Liver (tissue), 9 donors: ENCODE data around the gene EIF5B. TPM values are rescaled to one million over a fixed set of nuclear protein-coding genes. Genes with fewer than 3 reads are reported as not detected.

Experiments
- DNase-seq: peaks from one replicate; pipeline ENCODE4 v3.0.0-alpha.2; 2017; ENCODE audit warnings: low spot score
- H3K27ac ChIP-seq, 2 donors: one replicate each; pipeline ENCODE4 v1.7.0; 2013; ENCODE audit warnings: inconsistent platforms in 2 of 2, low read length in 2 of 2, control low read depth in 1 of 2, low read depth in 1 of 2, mild to moderate bottlenecking in 1 of 2
- H3K27me3 ChIP-seq, 4 donors: one replicate each; pipeline versions ENCODE4 v1.6.1 to v1.7.0; 2013; ENCODE audit warnings: low read length in 3 of 4, inconsistent platforms in 1 of 4, mild to moderate bottlenecking in 1 of 4, moderate library complexity in 1 of 4; ENCODE audit not compliant: control insufficient read depth in 4 of 4, insufficient read depth in 4 of 4
- H3K36me3 ChIP-seq, 4 donors: one replicate each; pipeline versions ENCODE4 v1.6.1 to v1.7.0; 2013; ENCODE audit warnings: low read length in 3 of 4, mild to moderate bottlenecking in 3 of 4, low read depth in 1 of 4, moderate library complexity in 1 of 4; ENCODE audit not compliant: control insufficient read depth in 4 of 4, insufficient read depth in 3 of 4
- H3K4me1 ChIP-seq, 4 donors: one replicate each; pipeline versions ENCODE4 v1.6.1 to v1.7.0; 2013; ENCODE audit warnings: low read length in 3 of 4, mild to moderate bottlenecking in 3 of 4, moderate library complexity in 1 of 4; ENCODE audit not compliant: control insufficient read depth in 4 of 4, insufficient read depth in 4 of 4
- H3K4me3 ChIP-seq, 3 donors: one replicate each; pipeline versions ENCODE4 v1.6.1 to v1.7.0; 2013; ENCODE audit warnings: low read length in 3 of 3, control low read depth in 1 of 3, low read depth in 1 of 3, mild to moderate bottlenecking in 1 of 3
- H3K9ac ChIP-seq, 2 donors: one replicate each; pipeline ENCODE4 v1.7.0; 2013; ENCODE audit warnings: low read length in 2 of 2, mild to moderate bottlenecking in 2 of 2, moderate library complexity in 2 of 2, control low read depth in 1 of 2, low read depth in 1 of 2
- H3K9me3 ChIP-seq, 4 donors: one replicate each; pipeline versions ENCODE4 v1.6.1 to v1.7.0; 2013; ENCODE audit warnings: low read length in 3 of 4; ENCODE audit not compliant: control insufficient read depth in 4 of 4
- ATF3 ChIP-seq: IDR thresholded peaks from 2 replicates; pipeline ENCODE4 v1.6.1; 2016; ENCODE audit warnings: antibody characterized with exemption
- CTCF ChIP-seq: fragments of 150-350 bp; IDR thresholded peaks from 2 replicates; pipeline ENCODE4 v1.5.1; 2017; ENCODE audit warnings: improper control_type of control experiment, low read depth, low read length; ENCODE audit not compliant: missing input control
- EGR1 ChIP-seq, 2 donors: IDR thresholded peaks; 2 replicates each; pipeline ENCODE4 v1.6.1; 2016 to 2018; ENCODE audit warnings: antibody characterized with exemption in 2 of 2, low read depth in 2 of 2
- FOXA2 ChIP-seq: IDR thresholded peaks from 2 replicates; pipeline ENCODE4 v1.6.1; 2016; ENCODE audit warnings: antibody characterized with exemption
- GABPA ChIP-seq, 2 donors: IDR thresholded peaks in 1 of 2; conservative IDR thresholded peaks in 1 of 2; 2 replicates each; pipeline ENCODE4 v1.6.1; 2016; ENCODE audit warnings: antibody characterized with exemption in 2 of 2, mild to moderate bottlenecking in 1 of 2, moderate library complexity in 1 of 2
- HNF4A ChIP-seq, 2 donors: conservative IDR thresholded peaks; 2 replicates each; pipeline ENCODE4 v1.6.1; 2016; ENCODE audit warnings: antibody characterized with exemption in 2 of 2, mild to moderate bottlenecking in 2 of 2
- HNF4G ChIP-seq: IDR thresholded peaks from 2 replicates; pipeline ENCODE4 v1.6.1; 2016; ENCODE audit warnings: antibody characterized with exemption
- JUND ChIP-seq, 2 donors: IDR thresholded peaks; 2 replicates each; pipeline ENCODE4 v1.6.1; 2016; ENCODE audit warnings: antibody characterized with exemption in 2 of 2
- NR2F2 ChIP-seq: IDR thresholded peaks from 2 replicates; pipeline ENCODE4 v1.6.1; 2016; ENCODE audit warnings: antibody characterized with exemption
- RAD21 ChIP-seq, 2 donors: IDR thresholded peaks; 2 replicates each; pipeline ENCODE4 v1.6.1; 2016; ENCODE audit warnings: antibody characterized with exemption in 2 of 2, mild to moderate bottlenecking in 2 of 2
- RXRA ChIP-seq, 2 donors: IDR thresholded peaks; 2 replicates each; pipeline ENCODE4 v1.6.1; 2017 to 2018; ENCODE audit warnings: antibody characterized with exemption in 2 of 2, mild to moderate bottlenecking in 1 of 2
- SP1 ChIP-seq: IDR thresholded peaks from 2 replicates; pipeline ENCODE4 v1.6.1; 2018; ENCODE audit warnings: antibody characterized with exemption, mild to moderate bottlenecking
- TAF1 ChIP-seq: conservative IDR thresholded peaks from 2 replicates; pipeline ENCODE4 v1.6.1; 2016; ENCODE audit warnings: antibody characterized with exemption, mild to moderate bottlenecking
- YY1 ChIP-seq: IDR thresholded peaks from 2 replicates; pipeline ENCODE4 v1.6.1; 2016; ENCODE audit warnings: antibody characterized with exemption, mild to moderate bottlenecking
- ZBTB33 ChIP-seq: IDR thresholded peaks from 2 replicates; pipeline ENCODE4 v1.6.1; 2016; ENCODE audit warnings: antibody characterized with exemption
- WGBS: extraction: QIAGEN DNeasy Blood & Tissue Kit; methylation state at CpG from one replicate; pipeline ENCODE4 v1.1.7; 2013; 5-methylcytosine and 5-hydroxymethylcytosine counted together
- polyA plus RNA-seq, 2 donors: library from polyadenylated mRNA; stranded (reverse) in 1 of 2; unstranded in 1 of 2; fragments of 200-250 nt in 1 of 2; fragments of >200 nt in 1 of 2; fragmentation: Nextera tagmentation in 1 of 2; extraction: Ambion mirVana in 1 of 2; gene quantifications; one replicate each; pipeline versions ENCODE4 v1.2.1 to v1.2.3, GENCODE V29; 2013 to 2015
- total RNA-seq, 2 donors: library from RNA; depleted of rRNA; stranded (reverse); fragments of >200 nt; gene quantifications; one replicate each; pipeline ENCODE4 v1.2.3, GENCODE V29; 2014
- donor health status: healthy.
- donor health status: healthy.
- donor health status: healthy.
- donor health status: healthy.
- donor health status: healthy.

The EIF5B gene
- total and polyA plus RNA-seq, 4 donors: 10.2 to 23.7 (median 17.7) TPM

- 85% methylated on average over 1 of the region's 1 CpG for WGBS
- Histone ChIP-seq H3K9ac (no peak overlapping the region), H3K4me1 (no peaks in the 10 kb centered on the region), H3K27ac (no peak overlapping the region), H3K4me3 (no peak overlapping the region), H3K9me3 (no peaks in the 10 kb centered on the region), H3K36me3 (peaks cover 4 to 54% (median 41%) of the 10 kb centered on the region in 4 donors), H3K27me3 (no peaks in the 10 kb centered on the region)
- TF ChIP-seq HNF4G (no peak), NR2F2 (no peak), CTCF (no peak), EGR1 (IDR thresholded peaks at IDR 0.05; ENCODE audit: low read depth in 2 of 2) (no peak), HNF4A (conservative IDR thresholded peaks at IDR 0.05) (no peak), YY1 (no peak), ZBTB33 (no peak), TAF1 (no peak)
- no peak for DNase-seq
Measured at GRCh38 chr2:99414566-99414965, 77.4 kb downstream of the EIF5B start.

- Histone ChIP-seq H3K9ac (no peak overlapping the region), H3K9me3 (no peaks in the 10 kb centered on the region), H3K27ac (no peak overlapping the region), H3K4me1 (no peaks in the 10 kb centered on the region), H3K27me3 (no peaks in the 10 kb centered on the region), H3K4me3 (no peak overlapping the region), H3K36me3 (peaks cover 4 to 63% (median 44%) of the 10 kb centered on the region in 4 donors)
- TF ChIP-seq SP1 (no peak), NR2F2 (no peak), CTCF (no peak)
- WGBS: 99% methylated on average over 3 of the region's 3 CpGs
- no peak for DNase-seq
Measured at GRCh38 chr2:99417396-99417795, 80.2 kb downstream of the EIF5B start.

GRCh38 chr2:99420031-99420430 is 82.8 kb downstream of the EIF5B start:
- Histone ChIP-seq H3K27ac (no peak overlapping the region), H3K4me1 (no peaks in the 10 kb centered on the region), H3K36me3 (peaks cover 4 to 70% (median 48%) of the 10 kb centered on the region in 4 donors), H3K9me3 (no peaks in the 10 kb centered on the region), H3K9ac (no peak overlapping the region), H3K27me3 (no peaks in the 10 kb centered on the region), H3K4me3 (no peak overlapping the region)
- WGBS: 97% methylated on average over 1 of the region's 1 CpG
- no peak for DNase-seq
- TF ChIP-seq EGR1 (IDR thresholded peaks at IDR 0.05; ENCODE audit: low read depth in 2 of 2) (no peak), FOXA2 (no peak), NR2F2 (no peak), GABPA (IDR thresholded peaks at IDR 0.05 in 1 of 2, conservative IDR thresholded peaks at IDR 0.05 in 1 of 2) (no peak), TAF1 (no peak), CTCF (no peak), RAD21 (IDR thresholded peaks at IDR 0.05) (no peak), ZBTB33 (no peak), YY1 (no peak), ATF3 (no peak), RXRA (IDR thresholded peaks at IDR 0.05) (no peak), JUND (IDR thresholded peaks at IDR 0.05) (no peak), HNF4G (no peak)
